HG03097 (cell line): ENCODE data around the gene PIK3CD.
"Not testable (repeated sequence)": the region's sequence is repeated elsewhere in the genome, so short reads cannot be mapped to it uniquely, and the experiment has no call there.

ENCODE experiments used
- ATAC-seq: cut with Tn5 transposase; IDR thresholded peaks from one replicate; pipeline ENCODE4 v1.9.1; 2021; ENCODE audit not compliant: unreplicated experiment, low FRiP score

Gene PIK3CD

DNA sequence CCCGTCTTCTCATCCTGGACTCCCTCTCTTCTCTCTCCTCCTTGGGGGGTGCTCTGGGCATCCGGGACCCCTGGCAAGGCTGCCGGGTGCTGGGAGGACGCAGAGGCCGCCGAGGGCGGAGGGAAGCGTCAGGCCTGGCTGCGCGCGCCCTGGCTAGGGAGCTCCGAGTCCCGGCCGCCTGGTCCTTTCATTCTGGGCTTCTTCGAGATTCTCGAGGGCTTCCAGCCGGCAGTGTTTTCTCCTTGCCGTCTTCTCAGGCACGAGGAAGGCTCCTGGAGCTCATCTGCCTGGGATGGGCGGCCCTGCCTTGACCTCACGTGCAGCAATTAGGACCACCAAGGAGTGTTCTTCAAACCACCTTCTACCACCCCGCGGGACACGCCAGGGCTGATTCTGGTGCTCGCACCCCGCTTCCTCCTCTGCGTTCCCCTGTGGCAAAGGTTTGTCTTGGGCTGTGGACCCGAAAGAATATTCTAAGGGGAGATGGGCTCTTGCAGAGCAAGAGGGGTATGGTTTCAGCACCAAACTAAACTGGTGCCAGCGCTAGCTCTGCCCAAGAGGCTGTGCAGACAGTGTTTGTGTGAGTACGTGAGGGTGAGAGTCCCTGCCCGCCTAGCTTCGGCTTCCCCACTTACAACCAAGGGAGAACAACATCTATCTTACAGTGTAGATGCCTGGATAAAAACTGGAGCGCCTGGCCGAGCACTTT is 36.5 kb downstream of the PIK3CD start:
- ATAC-seq: no peak

DNA sequence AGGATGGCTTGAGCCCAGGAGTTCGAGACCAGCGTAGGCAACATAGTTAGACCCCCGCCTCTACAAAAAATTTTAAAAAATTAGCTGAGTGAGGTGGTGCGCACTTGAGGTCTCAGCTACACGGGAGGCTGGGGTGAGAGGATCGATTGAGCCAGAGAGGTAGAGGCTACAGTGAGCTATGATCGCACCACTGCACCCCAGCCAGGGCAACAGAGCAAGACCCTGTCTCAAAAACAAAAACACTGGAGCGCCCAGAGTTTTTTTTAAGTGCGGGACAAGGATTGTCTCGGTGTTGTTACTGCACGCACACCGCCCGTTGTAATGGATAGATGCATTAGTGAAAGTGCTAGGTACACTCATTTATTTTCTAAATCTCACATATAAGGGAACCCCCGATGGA is 37.1 kb downstream of the PIK3CD start:
- no peak for ATAC-seq

DNA sequence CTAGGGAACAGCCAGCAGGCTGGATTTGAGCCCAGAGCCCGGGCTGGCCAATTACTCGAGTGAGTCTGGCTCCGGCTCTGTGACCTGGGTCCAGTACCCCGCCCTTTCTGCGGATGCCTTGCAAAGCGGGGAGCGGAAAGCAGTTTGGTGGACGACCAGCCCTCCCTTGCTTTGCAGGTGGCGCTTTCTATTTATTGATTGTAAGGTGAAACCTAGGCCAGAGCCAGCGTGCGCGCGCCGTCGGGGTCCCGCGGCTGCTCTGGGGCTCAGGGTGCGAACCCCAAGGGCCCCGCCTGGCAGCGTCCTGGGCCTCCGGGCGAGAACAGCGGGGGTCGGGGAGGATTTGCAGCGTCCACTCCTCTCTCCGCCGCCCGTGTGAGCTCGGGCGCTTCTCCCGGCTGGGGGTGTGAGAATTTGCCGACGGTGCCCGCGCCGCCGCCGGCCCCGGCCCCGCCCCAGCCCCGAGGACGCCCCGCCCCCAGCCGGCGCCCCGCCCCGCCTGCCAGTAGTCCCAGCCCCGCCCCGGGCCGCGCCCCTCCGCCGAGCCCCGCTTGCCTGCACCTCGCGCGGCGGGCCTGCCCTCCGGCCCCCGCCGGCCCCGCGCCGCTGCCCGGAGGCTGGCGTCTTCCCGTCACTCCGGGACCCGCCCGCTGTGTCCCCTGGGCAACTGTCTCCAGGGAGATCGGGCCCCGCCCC is 37.6 kb downstream of the PIK3CD start:
- peak; percentile 43 for ATAC-seq

DNA sequence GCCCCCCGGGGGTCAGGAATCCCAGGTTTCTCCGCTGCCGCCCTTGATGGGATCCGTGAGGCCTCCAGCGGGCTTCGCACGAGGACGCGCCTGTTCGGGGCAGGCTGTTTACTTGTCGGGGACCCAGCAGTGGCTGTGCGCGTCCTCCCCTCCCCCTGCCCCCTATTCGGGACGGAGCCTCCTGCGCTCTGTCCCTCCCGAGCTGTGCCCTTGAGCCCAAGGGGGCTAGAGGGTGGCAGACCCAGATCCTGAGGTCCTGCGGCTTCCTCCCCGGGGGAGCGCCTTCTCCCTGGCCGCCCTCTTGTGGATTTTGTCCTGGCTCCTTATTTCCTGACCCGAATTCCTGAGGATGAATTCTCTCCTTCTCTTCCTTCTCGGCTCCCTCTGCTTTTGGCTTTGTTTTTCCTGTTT is 38.4 kb downstream of the PIK3CD start:
- ATAC-seq: no peak

DNA sequence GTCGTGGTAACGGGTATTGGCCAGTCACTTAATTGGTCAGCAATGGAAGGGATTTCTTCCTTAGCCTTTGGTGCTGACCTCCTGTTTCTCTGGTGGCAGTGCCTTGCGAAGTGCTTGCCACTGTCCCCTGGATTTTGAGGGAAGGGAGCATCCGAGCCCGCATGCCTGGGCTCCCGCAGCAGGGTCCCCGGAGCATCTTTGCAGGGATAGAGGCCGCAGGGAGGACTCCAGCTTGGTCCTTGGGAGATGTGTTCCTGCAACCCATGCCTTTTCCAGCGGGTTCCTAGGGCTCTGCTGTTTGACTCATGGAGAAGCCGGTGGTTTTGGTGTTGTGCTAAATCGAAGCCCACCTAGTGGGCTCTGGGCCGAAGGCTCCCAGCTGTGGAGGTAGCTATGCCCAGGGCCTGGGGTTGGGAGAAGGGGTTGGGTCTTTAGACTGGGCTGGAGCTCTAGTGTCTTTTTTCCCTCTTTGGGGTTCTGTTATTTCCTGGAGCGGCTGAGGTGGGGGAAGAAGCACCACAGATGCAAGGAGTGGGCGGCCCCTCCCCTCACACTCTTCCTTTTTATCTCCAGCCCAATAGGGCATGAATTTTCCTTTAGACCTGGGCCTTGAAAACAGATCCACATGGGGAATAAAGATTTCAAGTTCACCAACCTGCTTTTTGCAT is 39.0 kb downstream of the PIK3CD start:
- no peak for ATAC-seq

DNA sequence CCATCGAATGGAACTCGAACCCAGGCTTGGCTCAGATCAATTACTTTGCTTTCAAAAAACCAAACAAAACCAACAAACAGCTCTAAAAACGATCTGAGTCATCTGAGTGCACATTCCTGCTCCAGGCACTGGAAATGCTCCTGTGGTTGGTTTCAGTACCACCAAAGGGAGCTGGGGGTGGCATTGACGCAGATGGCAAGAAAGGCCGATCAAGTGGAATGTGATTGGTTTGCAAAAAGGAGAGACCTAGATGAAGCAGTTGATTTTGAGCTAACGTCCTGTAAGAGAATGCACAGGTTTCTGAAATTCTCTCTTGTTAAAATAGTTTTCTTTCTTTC is 39.5 kb downstream of the PIK3CD start:
- no peak for ATAC-seq

DNA sequence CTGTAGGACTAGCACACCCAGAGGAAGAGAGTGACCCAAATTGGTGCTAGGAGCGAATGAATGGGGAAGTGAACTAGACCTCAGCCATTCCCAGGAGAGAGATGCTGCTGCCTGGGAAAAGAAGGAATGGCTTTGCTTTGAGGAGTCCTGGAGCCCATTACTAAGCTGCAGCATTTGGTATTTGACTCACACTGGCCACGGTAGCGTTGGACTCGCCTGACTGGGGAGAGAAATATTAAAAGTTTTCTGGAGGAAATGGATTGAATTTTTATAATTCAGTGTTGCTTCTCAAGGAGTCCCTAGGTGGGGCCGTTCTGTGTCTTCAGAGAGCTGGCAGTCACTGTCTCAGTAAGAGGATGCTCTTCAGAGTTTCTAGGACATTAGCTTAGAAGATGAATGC is 40.2 kb downstream of the PIK3CD start:
- no peak for ATAC-seq

DNA sequence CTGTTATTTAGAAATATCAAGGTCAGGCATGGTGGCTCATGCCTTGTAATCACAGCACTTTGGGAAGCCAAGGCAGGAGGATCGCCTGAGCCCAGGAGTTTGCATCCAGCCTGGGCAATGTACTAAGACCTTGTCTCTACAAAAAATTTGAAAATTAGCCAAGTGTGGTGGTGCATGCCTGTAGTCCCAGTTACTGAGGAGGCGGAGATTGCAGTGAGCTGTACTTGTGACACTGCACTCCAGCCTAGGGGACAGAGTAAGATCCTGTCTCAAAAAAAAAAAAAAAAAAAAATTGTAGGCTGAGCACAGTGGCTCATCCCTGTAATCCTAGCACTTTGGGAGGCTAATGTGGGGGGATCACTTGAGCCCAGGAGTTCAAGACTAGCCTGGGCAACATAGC is 45.3 kb downstream of the PIK3CD start:
- ATAC-seq: no peak

DNA sequence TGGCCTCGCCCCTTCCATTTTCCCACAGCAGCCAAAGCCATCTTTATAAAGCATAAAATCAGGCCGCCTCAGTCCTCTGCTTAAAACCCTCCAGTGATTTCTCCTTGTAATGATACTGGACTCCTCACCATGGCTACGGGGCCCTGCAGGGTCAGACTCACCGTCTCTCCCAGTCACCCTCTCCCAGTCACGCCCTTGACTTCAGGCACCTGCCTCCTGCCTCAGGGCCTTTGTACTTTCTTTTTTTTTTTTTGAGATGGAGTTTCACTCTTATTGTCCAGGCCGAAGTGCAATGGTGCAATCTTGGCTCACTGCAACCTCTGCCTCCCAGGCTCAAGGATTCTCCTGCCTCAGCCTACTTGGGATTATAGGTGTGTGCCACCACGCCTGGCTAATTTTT is 47.8 kb downstream of the PIK3CD start:
- ATAC-seq: no peak

DNA sequence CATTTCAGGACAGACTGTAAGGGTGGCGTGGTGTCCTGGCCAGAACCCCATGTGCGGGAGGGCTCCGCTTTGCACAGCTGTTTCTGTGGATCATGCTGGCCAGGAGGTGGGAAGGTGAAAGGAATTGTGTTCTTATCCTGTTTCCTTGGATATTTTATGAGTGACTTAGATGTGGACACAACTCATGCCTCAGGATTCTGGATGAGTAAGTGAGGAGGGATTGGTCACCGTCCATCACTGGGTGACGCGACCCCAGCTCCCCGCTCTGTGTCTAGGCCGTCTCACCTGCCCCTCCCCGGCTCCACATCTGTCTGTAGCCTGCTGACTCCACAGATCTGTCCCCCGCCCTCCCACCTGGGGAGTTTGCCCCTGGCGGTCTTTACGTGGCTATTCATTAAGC is 48.8 kb downstream of the PIK3CD start:
- no peak for ATAC-seq

DNA sequence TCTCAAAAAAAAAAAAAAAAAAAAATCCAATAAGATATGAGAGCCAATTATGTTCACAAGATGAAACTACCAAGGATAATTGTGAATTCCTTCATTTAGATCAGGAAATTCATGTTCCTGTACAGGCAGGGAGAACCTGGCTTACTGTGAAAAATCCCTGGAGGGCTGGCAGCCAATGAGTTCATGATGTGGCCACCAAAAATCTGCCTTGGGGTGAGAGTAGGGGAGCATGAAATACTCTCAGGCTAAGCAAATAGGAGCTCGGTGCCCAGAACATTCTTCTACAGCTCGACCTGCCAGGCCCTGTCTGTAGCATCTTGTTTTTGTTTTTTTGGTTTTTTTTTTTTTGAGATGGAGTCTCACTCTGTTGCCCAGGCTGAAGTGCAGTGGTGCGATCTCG is 50.1 kb downstream of the PIK3CD start:
- ATAC-seq: no peak

DNA sequence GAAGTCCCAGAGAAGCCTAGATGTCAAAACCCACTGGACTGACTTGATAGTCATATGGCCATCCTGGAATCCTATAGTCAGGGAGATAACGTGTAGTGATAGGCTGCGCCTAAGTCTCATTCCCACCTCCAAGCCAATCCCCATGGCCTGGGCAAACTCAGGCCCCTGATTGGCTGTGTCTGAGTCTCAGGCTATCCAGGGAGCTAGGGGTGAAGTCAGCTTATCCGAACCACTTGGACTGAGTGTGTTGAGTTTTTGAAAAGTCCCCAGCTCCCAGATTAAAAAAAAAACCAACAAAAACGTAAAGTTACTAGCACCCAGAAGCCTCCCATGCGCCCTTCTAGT is 51.6 kb downstream of the PIK3CD start:
- no peak for ATAC-seq

DNA sequence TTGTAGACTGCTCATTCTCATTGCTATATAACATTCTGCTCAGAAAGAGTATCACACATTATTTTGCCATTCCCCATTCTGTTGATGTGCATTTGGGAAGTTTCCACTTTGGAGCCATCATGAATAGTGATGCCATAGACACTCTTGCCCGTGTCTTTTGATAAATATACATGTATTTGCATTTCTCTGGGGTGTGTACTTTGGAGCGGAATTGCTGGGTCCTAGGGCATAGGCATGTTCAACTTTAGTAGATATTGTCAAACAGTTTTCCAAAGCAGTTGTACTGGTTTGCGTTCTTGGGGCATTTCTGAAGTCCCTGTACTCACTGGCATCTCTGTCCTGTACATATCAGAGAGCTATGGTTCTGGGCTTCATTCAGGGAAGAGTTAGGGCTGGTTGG is 52.1 kb downstream of the PIK3CD start:
- ATAC-seq: no peak

DNA sequence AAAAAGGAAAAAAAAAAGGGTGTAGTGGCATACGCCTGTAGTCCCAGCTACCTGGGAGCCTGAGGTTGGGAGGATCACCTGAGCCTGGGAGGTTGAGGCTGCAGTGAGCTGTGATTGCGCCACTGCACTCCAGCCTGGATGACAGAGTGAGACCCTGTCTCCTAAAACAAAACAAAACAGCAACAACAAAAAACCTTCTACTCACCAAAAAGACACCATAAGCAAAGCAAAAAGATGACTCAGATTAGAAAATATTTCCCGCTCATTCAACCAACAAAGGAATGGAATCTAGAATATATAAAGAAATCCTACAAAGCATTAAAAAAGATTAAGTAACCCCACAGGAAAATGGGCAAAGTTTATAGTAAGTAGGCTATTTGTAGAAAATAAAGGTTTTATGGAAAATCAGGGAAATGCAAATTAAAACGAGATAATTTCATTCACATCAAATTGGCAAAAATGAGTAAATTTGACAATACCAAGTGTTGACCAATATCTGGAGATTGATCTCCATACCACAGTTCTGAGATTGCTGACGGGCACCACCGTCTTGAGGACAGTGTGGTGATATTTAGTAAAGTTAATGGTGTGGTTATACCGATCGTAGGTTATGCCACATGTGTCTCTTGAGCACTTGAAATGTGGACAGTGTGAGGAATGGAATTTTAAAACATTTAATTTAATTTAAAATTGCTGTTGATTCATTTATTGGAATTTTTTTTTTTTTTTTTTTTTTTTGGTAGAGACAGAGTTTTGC is 54.0 kb downstream of the PIK3CD start:
- ATAC-seq: no peak

DNA sequence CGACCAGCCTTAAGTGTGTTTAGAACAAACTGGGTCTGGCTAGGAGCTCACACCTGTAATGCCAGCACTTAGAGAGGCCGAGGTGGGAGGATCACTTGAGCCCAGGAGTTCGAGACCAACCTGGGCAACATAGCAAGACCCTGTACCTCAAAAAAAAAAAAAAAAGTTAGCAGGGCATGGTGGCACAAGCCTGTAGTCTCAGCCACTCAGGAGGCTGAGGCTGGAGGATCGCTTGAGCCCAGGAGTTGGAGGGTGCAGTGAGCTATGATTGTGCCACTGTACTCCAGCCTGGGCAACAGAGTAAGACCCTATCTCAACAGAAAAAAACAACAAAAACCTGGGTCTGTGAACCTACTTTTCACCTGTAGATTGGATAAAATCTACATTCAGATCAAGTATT is 54.6 kb downstream of the PIK3CD start:
- ATAC-seq: no peak

DNA sequence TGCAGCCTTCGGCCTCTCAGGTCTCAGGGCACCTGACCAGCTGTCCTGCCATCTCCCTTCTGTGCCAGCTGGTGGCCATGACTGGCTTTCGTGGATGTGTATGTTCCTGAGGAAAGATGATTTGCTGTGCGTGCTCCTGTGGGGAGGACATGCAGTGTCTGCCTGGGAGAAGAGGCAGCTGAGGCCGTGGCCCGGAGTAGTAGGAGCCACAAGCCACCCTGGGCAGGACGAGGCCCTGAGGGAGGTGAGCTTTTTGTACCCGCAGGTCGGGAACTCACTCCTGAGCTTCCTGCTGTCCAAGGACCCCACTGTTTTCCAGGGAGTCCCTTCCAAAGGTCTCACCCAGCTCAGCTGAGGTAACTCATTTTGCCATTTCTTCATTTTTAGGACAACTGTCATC is 58.5 kb downstream of the PIK3CD start:
- ATAC-seq: no peak

DNA sequence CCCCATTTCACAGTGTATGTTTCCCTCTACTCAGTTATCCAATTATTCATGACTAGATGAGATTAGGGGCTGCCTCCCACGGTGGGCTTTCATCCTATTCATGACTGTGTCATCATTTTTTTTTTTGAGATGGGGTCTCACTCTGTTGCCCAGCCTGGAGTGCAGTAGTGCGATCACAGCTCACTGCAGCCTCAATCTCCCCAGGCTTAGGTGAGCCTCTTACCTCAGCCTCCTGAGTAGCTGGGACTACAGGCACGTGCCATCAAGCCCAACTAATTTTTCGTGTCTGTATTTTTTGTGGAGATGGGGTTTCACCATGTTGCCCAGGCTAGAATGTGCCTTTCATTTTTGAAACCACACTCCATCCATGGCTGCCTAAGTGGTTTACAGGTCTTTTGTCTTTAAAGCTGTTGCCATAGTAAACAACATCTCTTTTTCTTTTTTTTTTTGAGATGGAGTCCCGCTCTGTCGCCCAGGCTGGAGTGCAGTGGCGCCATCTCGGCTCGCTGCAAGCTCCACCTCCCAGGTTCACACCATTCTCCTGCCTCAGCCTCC is 60.0 kb downstream of the PIK3CD start:
- ATAC-seq: no peak

DNA sequence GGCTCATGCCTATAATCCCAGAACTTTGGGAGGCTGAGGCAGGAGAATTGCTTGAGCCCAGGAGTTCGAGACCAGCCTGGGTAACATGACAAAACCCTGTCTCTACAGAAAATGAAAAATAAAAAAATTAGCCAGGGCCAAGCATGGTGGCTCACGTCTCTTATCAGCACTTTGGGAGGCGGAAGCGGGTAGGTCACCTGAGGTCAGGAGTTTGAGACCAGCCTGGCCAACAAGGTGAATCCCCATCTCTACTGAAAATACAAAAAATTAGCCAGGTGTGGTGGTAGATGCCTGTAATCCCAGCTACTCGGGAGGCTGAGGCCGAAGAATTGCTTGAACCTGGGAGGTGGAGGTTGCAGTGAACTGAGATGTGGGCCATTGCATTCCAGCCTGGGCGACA is 61.2 kb downstream of the PIK3CD start:
- not testable (repeated sequence) for ATAC-seq

DNA sequence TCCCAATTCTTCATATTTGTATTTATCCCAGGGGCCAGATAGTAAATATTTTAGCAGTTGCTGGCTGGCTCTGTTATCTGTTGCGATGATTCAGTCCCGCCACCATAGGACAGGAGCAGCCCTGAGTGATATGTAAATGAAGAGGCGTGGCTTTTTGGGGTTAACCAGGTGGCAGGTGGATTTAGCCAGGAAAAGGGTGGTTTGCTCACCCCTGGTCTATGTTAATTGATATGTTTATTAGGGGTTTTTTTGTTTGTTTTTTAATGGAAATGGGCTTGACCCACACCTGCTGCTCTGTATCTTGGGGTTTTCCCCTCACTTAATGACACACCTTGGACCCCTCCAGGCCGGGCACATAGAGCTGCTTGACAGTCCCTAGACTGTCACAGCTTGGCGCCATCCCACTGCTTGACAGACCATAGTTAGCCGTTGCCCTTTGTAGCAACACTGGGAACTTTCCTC is 62.8 kb downstream of the PIK3CD start:
- no peak for ATAC-seq

DNA sequence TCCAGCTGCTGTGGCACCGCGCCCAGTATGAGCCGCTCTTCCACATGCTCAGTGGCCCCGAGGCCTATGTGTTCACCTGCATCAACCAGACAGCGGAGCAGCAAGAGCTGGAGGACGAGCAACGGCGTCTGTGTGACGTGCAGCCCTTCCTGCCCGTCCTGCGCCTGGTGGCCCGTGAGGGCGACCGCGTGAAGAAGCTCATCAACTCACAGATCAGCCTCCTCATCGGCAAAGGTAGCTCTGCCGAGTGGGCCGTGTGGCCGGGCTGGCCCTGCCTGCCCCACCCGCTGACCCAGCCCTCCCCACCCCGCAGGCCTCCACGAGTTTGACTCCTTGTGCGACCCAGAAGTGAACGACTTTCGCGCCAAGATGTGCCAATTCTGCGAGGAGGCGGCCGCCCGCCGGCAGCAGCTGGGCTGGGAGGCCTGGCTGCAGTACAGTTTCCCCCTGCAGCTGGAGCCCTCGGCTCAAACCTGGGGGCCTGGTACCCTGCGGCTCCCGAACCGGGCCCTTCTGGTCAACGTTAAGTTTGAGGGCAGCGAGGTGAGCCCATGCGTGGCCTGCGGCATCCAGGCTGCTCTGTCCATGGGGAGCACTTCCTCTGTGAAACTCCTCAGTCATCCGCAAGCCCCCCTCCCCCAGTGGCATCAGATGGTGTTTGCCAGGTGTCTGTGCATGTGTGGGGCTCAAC is 64.2 kb downstream of the PIK3CD start:
- ATAC-seq: no peak
